ENCODE results near the gene TAS2R60.
"Not testable (repeated sequence)": the region's sequence is repeated elsewhere in the genome, so short reads cannot be mapped to it uniquely, and the experiment has no call there.

Gene TAS2R60

DNA sequence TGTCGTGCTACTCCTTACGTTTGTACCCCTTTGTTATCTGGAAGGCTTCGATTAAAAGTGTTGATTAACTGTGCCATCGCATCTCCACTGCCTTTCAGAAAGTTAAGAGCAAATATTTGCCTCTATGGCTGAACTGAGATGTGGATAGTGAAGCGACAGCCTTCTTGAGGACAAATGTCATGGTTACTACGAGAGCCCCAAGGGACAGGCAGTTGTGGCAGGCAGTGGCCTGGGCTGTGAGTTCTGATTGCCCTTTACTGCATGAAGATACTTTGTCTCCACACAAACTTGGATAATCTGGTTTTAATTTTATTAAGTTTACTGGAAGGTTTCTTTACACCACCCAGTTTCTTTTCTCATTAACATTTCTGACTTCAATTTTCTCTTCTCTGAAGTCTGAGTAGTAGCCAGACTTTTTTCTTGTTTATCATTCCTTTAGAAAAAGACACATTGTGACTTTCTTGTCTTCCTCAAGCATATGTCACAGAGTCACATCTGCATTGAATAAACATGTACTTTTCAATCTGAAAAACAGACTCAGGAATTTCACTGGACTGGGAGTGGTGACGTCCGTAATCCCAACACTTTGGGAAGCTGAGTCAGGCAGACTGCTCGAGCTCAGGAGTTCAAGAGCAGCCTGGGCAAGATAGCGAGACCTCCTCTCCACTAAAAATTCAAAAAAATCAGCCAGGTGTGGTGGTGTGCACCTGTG is 36.0 kb downstream of the TAS2R60 start:
- no peak for DNase-seq (ENCODE audit: low spot score)

DNA sequence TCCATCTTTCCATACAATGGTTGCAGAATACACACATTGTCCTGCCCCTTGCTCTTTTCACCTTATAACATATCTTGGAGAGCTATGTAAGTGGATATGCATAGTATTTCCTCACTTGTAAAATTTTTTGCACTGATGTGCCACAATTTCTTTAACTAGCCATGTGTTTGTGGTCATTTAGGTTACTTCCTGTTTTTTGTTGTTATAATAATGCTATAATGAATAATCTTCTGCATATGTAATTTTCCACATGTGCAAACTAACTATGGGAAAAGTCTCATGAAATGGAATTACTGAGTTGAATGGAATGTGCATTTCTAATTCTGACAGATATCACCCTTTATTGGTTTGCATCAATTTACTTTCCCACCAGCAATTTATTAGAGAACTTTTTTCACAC is 37.2 kb downstream of the TAS2R60 start:
- DNase-seq (ENCODE audit: low spot score) = no peak

DNA sequence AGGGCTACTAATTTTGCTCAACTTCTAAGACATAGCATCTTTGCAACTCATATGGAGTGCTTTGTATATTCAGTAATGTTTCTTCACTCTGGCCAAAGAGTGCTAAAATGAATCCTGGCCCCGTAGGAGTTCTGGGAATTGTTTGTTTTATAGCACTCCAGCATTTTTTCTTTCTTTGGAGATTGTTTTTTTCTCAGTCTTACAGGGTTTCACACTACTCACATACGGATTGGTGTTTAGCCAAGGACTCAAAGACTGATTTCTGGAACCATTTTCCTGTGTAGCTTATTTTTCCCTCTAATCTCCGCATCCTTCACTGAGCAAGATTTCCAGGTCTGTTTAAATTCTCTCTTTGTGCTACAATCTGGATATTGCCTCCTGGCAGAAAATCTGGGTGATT is 40.9 kb downstream of the TAS2R60 start:
- no peak for DNase-seq (ENCODE audit: low spot score)

DNA sequence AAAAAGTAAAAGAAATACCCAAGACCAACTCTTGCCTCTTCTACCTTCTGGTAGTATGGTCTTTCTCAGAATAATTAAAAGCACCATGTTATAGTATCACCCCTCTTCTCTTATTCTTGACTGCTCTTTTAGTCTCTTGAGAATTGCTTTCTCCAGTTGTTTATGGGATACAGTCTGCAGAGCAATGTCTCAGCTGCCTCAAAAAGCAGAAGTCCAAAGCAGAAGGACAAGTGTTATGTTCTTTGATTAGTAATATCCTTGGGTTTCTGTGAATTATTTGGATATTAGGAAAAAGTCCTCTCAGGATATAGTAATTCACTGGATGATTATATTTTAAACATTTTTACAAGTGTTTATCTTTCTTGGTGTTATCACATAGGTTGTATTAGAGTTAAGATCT is 41.8 kb downstream of the TAS2R60 start:
- no peak for DNase-seq (ENCODE audit: low spot score)

DNA sequence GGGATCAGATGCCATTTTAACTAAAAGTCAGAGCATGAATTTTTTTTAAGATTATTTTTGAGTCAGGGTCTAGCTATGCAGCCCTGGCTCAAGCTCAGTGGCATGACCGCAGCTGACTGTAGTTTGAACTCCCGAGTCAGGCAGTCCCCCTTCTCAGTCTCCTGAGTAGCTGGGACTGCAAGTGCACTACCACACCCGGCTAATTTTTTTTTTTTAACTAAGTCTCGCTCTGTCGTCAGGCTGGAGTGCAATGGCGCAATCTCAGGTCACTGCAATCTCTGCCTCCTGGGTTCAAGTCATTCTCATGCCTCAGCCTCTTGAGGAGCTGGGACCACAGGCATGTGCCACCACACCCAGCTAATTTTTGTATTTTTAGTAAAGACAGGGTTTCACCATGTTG is 42.2 kb downstream of the TAS2R60 start:
- DNase-seq (ENCODE audit: low spot score) = no peak

DNA sequence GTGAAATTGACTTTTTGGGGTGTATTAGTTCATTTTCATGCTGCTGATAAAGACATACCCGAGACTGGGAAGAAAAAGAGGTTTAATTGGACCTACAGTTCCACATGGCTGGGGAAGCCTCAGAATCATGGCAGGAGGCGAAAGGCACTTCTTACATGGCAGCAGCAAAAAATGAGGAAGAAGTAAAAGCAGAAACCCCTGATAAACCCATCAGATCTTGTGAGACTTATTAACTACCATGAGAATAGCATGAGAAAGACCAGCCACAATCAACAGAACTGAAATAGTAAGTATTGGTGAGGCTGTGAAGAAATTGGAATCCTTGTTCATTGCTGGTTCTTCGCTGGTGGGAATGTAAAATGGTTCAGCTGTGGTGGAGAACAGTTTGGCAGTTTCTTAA is 43.0 kb downstream of the TAS2R60 start:
- not testable (repeated sequence) for DNase-seq (ENCODE audit: low spot score)

DNA sequence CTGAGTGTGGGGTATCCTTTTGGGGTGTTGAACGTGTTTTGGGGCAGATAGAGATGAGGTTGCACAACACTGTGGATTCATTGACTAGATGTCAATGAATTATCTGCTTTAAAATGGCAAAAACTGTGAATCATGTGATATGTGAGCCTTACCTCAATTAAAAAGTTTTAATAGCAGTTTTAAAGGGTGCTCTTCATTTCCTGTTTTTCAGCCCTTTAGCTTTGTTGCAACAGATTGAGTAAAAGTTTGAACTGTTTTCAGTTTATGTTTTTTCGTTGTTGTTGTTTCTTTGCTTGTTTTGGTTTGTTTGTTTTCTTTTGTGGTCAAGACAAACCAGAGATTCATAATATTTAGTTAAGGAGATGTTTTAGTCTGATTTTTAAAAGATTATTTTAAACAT is 43.8 kb downstream of the TAS2R60 start:
- no peak for DNase-seq (ENCODE audit: low spot score)

DNA sequence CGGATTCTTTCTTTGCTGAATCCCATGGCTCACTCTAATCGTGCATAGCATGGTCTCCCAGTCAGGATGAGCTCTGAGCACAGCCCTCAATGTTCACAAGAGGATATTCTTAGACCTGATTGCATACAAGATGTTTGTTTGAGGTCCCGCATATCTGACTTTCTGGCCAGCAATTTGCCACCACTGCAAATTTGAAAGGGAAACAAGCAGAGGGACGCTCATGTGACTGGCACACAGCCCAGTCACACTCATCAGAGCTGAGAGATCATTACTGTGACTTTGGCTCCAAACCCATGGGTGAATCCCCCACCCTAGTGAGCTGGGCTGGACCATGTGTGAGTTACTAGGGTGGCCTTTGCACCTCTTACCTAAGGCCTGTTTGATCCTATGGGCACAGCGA is 44.3 kb downstream of the TAS2R60 start:
- no peak for DNase-seq (ENCODE audit: low spot score)

DNA sequence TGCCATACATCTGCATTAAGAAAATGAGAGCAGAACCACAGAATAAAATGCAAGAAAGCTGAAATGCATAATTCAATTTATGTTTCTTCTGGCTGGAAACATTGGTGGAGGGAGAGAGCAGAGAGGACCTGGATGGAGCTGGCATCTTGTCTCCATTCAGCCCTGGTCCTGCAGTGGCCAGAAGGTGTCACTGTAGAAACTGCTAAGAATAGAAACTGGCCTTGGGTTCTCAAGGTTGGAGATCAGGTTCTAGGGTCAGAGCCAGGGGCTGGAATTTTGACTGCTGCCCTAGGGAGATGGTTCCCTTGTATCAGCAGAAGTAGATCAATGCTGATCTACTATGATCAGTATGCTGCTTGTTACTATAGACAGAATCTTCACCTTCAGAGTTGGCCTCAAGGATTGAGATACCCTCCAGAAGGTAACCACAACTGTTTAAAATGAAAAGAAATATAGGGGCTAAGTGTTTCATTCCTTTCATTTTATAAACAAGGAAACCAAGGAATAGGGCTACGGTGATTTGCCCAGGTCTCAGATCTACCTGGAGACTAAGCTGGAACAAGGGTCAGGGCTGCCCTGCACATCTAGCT is 47.6 kb downstream of the TAS2R60 start:
- no peak for DNase-seq (ENCODE audit: low spot score)

DNA sequence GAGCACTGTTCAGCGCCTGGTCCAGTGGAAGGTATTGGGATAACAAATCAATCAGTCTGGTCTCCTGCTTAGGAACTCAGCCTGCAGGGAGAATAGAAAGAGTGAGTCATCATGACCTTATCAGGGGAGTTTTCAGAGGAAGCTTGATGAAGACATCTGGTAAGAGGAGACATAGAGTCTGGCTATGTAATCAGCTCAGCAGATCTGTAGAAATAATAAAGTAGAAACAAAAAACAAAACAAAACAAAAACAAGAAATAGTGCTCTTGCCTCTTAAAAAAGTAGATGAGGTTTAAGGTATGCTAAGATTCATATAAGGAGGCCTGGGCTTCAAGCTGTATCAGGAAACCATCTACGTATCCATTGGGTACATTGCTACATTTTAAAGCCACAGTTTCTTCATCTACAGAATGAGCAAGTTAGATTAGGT is 48.8 kb downstream of the TAS2R60 start:
- no peak for DNase-seq (ENCODE audit: low spot score)

DNA sequence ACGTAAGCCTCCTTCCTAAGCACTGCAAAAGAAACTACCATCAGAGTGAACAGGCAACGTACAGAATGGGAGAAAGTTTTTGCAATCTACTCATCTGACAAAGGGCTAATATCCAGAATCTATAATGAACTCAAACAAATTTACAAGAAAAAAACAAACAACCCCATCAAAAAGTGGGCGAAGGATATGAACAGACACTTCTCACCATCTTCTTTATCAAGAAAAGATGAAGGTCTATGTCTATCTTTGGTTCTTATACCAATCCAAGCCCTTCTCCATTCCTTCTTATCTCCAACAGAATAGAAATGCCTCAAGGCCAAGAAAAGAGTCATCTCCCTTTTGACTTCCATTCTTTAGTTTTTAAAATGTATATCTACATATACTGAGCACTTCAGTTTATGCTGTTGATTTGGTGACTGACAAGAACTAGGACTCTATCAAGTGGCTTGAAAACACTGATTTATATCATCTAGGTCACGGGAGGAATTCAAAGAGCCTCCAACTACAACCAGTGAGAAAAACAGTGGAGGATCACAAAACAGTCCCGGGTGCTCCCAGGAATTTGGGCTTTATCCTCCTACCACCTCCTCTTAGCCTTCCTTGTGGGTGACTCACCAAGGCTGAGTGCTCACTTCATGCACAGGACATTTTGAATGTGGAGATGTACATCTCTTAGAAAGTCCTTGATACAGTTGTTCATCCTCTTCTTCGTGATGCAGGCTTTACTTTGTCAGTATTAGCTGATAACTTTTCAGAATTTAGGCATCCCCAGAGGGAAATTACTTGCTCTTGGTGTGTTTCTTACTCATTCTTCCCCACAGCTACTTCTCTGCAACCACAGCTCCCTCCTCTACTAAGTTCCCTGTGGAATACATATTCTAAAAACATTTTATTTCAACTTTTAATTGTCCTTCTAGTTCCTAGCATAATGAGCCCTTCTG is 49.8 kb downstream of the TAS2R60 start:
- no peak for DNase-seq (ENCODE audit: low spot score)

DNA sequence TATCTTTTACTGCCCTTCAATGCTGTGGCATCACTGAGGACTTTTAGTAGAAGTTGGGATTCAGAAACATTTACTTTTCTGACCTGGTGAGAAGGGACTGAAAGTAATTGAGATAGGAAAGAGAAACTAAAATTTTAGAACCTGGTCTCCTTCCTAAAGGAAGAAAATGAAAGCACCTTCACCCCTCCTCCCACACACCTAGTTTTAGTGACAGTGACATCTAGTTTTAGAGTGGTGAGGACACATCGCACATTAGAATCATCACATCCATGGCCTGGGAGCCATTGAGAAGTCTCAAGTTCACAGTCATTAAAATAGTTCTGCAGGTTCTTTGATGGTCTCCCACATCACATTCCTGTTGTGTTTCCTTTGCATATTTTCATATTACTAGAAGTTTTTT is 50.5 kb downstream of the TAS2R60 start:
- DNase-seq (ENCODE audit: low spot score) = no peak

Data from ecto neural progenitor cell (in vitro differentiated cells).